GM12891 (cell line): ENCODE data around the gene SPIRE2.
"Not testable (repeated sequence)": the region's sequence is repeated elsewhere in the genome, so short reads cannot be mapped to it uniquely, and the experiment has no call there.

Experiments used
- DNase-seq: peaks from one replicate; pipeline ENCODE4 v3.0.0; 2011; ENCODE audit warnings: low spot score; ENCODE audit not compliant: insufficient read length
- FAIRE-seq: peaks from 2 replicates; lab custom pipeline; 2011; peaks lifted over from hg19 to GRCh38; lab: Jason Lieb, UNC
- PAX5 ChIP-seq: IDR thresholded peaks from 2 replicates; pipeline ENCODE4 v1.6.1; 2011; ENCODE audit warnings: low read length, moderate library complexity, mild to moderate bottlenecking; ENCODE audit not compliant: insufficient read depth, severe bottlenecking
- POLR2A ChIP-seq: IDR thresholded peaks from 2 replicates; pipeline ENCODE4 v1.6.1; 2011; ENCODE audit warnings: low read depth, low read length, control low read depth
- POLR2AphosphoS5 ChIP-seq: IDR thresholded peaks from 2 replicates; pipeline ENCODE4 v1.6.1; 2011; ENCODE audit warnings: low read depth, low read length, control low read depth
- POU2F2 ChIP-seq: IDR thresholded peaks from 2 replicates; pipeline ENCODE4 v1.6.1; 2011; ENCODE audit warnings: low read depth, mild to moderate bottlenecking, control low read depth, low read length, moderate library complexity
- SPI1 ChIP-seq: IDR thresholded peaks from 2 replicates; pipeline ENCODE4 v1.6.1; 2011; ENCODE audit warnings: low read depth, low read length, control low read depth
- TAF1 ChIP-seq: IDR thresholded peaks from 2 replicates; pipeline ENCODE4 v1.6.1; 2011; ENCODE audit warnings: low read depth, low read length, control low read depth

Gene SPIRE2

DNA sequence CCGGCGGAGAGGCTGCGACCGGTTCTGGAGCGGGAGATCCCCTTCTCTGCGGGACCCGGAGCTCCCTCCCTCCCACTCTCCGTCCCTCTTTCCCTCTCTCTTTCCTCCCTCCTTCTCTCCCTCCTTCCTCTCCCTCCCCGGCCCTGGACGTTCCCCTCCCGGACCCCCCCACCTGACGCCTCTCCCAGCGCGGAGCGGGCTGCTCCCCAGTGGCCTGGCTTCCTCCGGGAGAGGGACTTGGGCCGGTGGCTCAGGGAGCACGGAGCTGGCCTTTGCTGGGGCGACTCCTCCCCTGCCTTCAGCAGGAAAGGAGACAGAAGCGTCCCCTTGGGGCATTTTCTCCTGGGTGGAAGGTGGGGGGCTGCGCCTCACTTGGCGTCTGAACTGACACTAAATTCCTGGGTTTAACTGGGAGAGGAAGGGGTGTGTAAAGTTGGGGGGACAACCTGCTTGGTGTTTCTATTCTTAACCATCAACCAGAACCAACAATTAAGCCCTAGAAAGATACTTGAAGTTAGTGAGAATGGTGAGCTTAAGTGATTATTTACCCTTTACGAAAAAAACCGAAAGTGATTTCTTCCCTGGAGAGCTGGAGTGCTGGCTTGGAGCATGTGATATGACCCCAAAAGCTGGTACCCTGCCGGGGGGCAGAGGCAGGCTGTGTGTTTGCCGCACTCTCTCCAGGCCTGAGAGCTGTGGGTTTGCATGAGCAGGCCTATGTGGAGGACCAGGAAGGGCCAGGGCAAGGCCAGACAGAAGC, 775 bp downstream of the SPIRE2 start:
- FAIRE-seq, result no peak
- no peak for TF ChIP-seq TAF1
- TF ChIP-seq PAX5, result no peak
- no peak for TF ChIP-seq POLR2A
- no peak for TF ChIP-seq POU2F2
- TF ChIP-seq SPI1, result no peak
- no peak for TF ChIP-seq POLR2AphosphoS5
- no peak for DNase-seq

GRCh38 chr16:89829630-89830437, 1.6 kb downstream of the SPIRE2 start:
- FAIRE-seq (no peak), DNase-seq (no peak)
- TF ChIP-seq TAF1 (no peak), POLR2A (no peak), POLR2AphosphoS5 (no peak), SPI1 (no peak), POU2F2 (no peak), PAX5 (no peak)

DNA sequence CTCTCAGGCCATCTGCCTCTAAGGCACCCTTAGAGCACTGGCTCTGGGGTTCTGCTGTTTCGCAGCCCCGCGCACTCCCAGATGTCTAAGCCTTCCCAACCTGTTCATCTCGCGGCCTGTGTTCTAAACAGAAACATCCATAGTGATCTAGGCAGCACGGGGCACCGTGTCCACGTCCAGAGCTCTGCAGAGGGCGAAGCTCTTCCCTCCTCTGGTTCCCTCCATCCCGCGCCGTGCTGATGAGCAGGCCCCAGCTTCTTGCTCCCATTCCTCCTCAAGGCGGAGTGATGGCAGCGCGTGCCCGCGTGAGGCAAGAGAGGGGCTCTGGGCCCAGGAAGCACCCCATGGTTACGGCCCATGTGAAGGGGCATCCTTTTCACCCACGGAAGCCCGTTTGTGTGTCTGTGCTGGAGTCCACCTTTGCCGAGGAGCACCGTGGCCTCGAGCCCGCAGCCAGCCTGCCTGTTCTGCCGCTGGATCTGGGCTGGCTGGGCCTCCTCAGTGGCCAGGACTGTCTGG, 3.6 kb downstream of the SPIRE2 start:
- DNase-seq (no peak), FAIRE-seq (no peak)
- no peak for TF ChIP-seq POU2F2
- no peak for TF ChIP-seq SPI1
- no peak for TF ChIP-seq TAF1
- no peak for TF ChIP-seq POLR2AphosphoS5
- TF ChIP-seq PAX5, result no peak
- no peak for TF ChIP-seq POLR2A

- not testable (repeated sequence) for DNase-seq, FAIRE-seq
Measured at GRCh38 chr16:89833664-89834363, 5.5 kb downstream of the SPIRE2 start.

- DNase-seq, FAIRE-seq: not testable (repeated sequence)
Measured at GRCh38 chr16:89834813-89835363, 6.6 kb downstream of the SPIRE2 start.

DNA sequence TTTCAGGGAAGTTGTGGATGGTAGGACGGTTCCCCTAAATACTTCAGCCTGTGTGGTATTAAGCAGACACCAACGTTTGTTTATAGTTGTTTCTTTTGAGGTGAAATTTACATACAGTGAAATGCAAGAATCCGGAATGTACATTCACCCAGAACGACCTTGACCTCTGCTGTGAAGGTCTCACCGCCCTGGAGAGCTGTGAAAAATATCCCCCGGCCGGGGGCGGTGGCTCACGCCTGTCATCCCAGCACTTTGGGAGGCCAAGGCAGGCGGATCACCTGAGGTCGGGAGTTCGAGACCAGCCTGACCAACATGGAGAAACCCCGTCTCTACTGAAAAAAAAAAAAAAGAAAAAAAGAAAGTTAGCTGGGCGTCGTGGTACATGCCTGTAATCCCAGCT, 8.2 kb downstream of the SPIRE2 start:
- not testable (repeated sequence) for DNase-seq, FAIRE-seq

DNA sequence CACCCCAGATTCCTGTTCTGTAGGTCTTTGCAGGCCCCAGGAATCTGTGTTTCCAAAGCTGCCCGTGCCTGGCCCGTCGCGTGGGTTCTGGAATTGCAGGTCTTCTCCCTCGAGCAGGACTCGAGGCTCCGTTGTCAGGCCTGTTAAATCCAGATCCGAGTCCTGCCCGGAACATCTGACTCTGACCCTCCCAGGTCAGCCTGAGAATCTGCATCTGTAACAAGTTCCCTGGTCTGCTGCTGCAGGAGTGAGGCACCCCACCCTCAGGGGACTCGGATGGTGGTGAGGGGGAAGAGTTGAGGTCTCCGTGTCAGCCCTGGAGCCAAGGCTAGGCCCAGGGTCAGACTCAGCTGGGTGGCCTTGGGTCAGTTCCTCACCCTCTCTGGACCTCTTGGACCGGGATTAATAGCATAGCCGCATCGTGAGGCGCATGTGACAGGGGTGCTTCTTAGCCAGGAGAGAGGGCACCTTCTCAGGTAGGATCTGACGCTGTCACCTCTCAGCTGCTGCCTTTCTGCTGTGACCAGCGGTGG, 8.8 kb downstream of the SPIRE2 start:
- TF ChIP-seq PAX5, result no peak
- no peak for TF ChIP-seq POLR2AphosphoS5
- TF ChIP-seq POU2F2, result no peak
- no peak for TF ChIP-seq POLR2A
- no peak for TF ChIP-seq TAF1
- TF ChIP-seq SPI1, result no peak
- DNase-seq (no peak), FAIRE-seq (no peak)

GRCh38 chr16:89841275-89841674, 13.0 kb downstream of the SPIRE2 start:
- FAIRE-seq, result no peak
- TF ChIP-seq SPI1 (no peak), POU2F2 (peak; percentile 91)
- DNase-seq, result no peak

GRCh38 chr16:89842471-89843408, 14.5 kb downstream of the SPIRE2 start:
- DNase-seq (no peak), FAIRE-seq (no peak)
- no peak for TF ChIP-seq SPI1
- no peak for TF ChIP-seq POLR2AphosphoS5
- TF ChIP-seq POLR2A, result no peak
- no peak for TF ChIP-seq TAF1
- no peak for TF ChIP-seq PAX5
- TF ChIP-seq POU2F2, result no peak
